Breast epithelium (tissue), 4 donors: ENCODE measurements around the gene TMEM9. TPM values are rescaled to one million over a fixed set of nuclear protein-coding genes. Genes with fewer than 3 reads are reported as not detected.

Source experiments
- DNase-seq, 2 donors: peaks; one replicate each; pipeline ENCODE4 v3.0.0-alpha.2; 2019; ENCODE audit warnings: low spot score in 2 of 2
- H3K27ac ChIP-seq, 2 donors: fragments of 200-600 bp; sonication (generic) in 1 of 2; one replicate each; pipeline ENCODE4 v1.5.1; 2016 to 2019; ENCODE audit warnings: mild to moderate bottlenecking in 1 of 2
- H3K27me3 ChIP-seq, 2 donors: fragments of 200-600 bp; sonication (generic) in 1 of 2; one replicate each; pipeline versions ENCODE4 v1.5.1 to v1.6.0; 2017 to 2019; ENCODE audit warnings: control low read depth in 1 of 2, mild to moderate bottlenecking in 1 of 2
- H3K36me3 ChIP-seq: fragments of 200-600 bp; one replicate; pipeline ENCODE4 v1.5.1; 2019
- H3K4me1 ChIP-seq, 2 donors: fragments of 200-600 bp; sonication (generic); one replicate each; pipeline ENCODE4 v1.5.1; 2016 to 2019; ENCODE audit warnings: control low read depth in 1 of 2
- H3K4me3 ChIP-seq, 3 donors: fragments of 200-600 bp; sonication (generic); 1 replicate in 2 of 3; 2 replicates in 1 of 3; pipeline ENCODE4 v1.5.1; 2016 to 2019; ENCODE audit warnings: mild to moderate bottlenecking in 3 of 3, moderate library complexity in 2 of 3
- H3K9me3 ChIP-seq, 2 donors: fragments of 200-600 bp; sonication (generic) in 1 of 2; one replicate each; pipeline ENCODE4 v1.5.1; 2016 to 2019; ENCODE audit warnings: control low read depth in 1 of 2
- CTCF ChIP-seq, 3 donors: fragments of 450-650 bp; IDR thresholded peaks; one replicate each; pipeline ENCODE4 v1.5.1; 2016 to 2017; ENCODE audit warnings: antibody characterized with exemption in 3 of 3, mild to moderate bottlenecking in 3 of 3, moderate library complexity in 3 of 3
- POLR2A ChIP-seq: fragments of 450-650 bp; IDR thresholded peaks from one replicate; pipeline ENCODE4 v1.6.1; 2016; ENCODE audit warnings: antibody characterized with exemption, mild to moderate bottlenecking, moderate library complexity
- POLR2AphosphoS5 ChIP-seq, 3 donors: sonication (generic); formaldehyde crosslinking; IDR thresholded peaks; one replicate each; pipeline ENCODE4 v1.6.1; 2017; ENCODE audit warnings: antibody characterized with exemption in 3 of 3
- intact Hi-C: fragments of 100-400 bp; cut with DNase I; formaldehyde crosslinking; loops from one replicate; pipeline ENCODE4 v1.15.1; 2023; ENCODE audit warnings: low total_unique reads
- total RNA-seq, 3 donors: library from RNA; depleted of rRNA; stranded (reverse); fragments of >200 nt; gene quantifications; one replicate each; pipeline ENCODE4 v1.1.0, GENCODE V29; 2016

Gene TMEM9
- total RNA-seq, 3 donors from 2014 or later: 48.3 to 104 (median 99.8) TPM

DNA sequence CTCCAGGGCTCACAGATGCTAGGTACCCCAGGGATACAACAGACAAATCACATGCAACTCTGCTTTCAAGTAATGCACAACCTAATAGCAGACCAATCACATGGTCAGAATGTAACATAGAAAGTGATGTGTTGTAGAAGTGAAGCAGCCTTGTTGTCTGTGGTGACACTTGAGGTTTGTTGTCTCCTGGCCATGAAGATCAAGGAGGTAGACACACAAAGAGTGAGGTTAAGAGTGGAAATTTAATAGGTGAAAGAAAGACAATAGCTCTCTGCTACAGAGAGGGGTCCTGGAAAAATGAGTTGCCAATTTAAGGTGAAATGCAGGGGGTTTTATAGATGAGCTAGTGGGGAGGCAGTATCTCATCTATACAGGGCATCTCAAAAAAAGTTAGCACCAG, 2.5 kb upstream of the TMEM9 start:
- Histone ChIP-seq H3K4me1 (peaks cover 0 to 4% of the 10 kb centered on the region in 2 donors), H3K27ac (no peak overlapping the region), H3K4me3 (no peak overlapping the region), H3K36me3 (no peaks in the 10 kb centered on the region), H3K27me3 (no peaks in the 10 kb centered on the region), H3K9me3 (no peaks in the 10 kb centered on the region)
- DNase-seq: no peak
- no peak for TF ChIP-seq POLR2AphosphoS5 (IDR thresholded peaks at IDR 0.05)
- no peak for TF ChIP-seq CTCF (IDR thresholded peaks at IDR 0.05)
- TF ChIP-seq POLR2A: no peak
- intact Hi-C loops: no loop called here

- Histone ChIP-seq H3K4me1 (peaks cover 0 to 4% of the 10 kb centered on the region in 2 donors), H3K27ac (no peak overlapping the region), H3K36me3 (no peaks in the 10 kb centered on the region), H3K4me3 (no peak overlapping the region), H3K27me3 (no peaks in the 10 kb centered on the region), H3K9me3 (no peaks in the 10 kb centered on the region)
- intact Hi-C loops: no loop called here
- TF ChIP-seq POLR2AphosphoS5 (IDR thresholded peaks at IDR 0.05): no peak
- no peak for TF ChIP-seq POLR2A
- TF ChIP-seq CTCF (IDR thresholded peaks at IDR 0.05): no peak
- DNase-seq: no peak
These were observed 2.1 kb upstream of the TMEM9 start for GRCh38 chr1:201156346-201156745.

GRCh38 chr1:201155354-201155753, 1.1 kb upstream of the TMEM9 start:
- TF ChIP-seq POLR2A (no peak), CTCF (IDR thresholded peaks at IDR 0.05) (no peak), POLR2AphosphoS5 (IDR thresholded peaks at IDR 0.05) (no peak)
- H3K27ac ChIP-seq: no peak overlapping the region
- peaks cover 0 to 4% of the 10 kb centered on the region in 2 donors for H3K4me1 ChIP-seq
- no peaks in the 10 kb centered on the region for H3K27me3 ChIP-seq
- intact Hi-C loops: no loop called here
- no peaks in the 10 kb centered on the region for H3K9me3 ChIP-seq
- DNase-seq: no peak
- no peaks in the 10 kb centered on the region for H3K36me3 ChIP-seq
- no peak overlapping the region for H3K4me3 ChIP-seq

GRCh38 chr1:201153474-201154388, 543 bp downstream of the TMEM9 start:
- Histone ChIP-seq H3K36me3 (no peaks in the 10 kb centered on the region), H3K27ac (peak overlapping the region; percentile 64 to 79), H3K9me3 (no peaks in the 10 kb centered on the region), H3K4me1 (peaks cover 0 to 4% of the 10 kb centered on the region in 2 donors), H3K27me3 (no peaks in the 10 kb centered on the region), H3K4me3 (peak overlapping the region; percentile 74 to 90 (median 86))
- TF ChIP-seq POLR2A (no peak), CTCF (IDR thresholded peaks at IDR 0.05) (no peak), POLR2AphosphoS5 (IDR thresholded peaks at IDR 0.05) (no peak)
- no peak for DNase-seq
- intact Hi-C loops: no loop called here

DNA sequence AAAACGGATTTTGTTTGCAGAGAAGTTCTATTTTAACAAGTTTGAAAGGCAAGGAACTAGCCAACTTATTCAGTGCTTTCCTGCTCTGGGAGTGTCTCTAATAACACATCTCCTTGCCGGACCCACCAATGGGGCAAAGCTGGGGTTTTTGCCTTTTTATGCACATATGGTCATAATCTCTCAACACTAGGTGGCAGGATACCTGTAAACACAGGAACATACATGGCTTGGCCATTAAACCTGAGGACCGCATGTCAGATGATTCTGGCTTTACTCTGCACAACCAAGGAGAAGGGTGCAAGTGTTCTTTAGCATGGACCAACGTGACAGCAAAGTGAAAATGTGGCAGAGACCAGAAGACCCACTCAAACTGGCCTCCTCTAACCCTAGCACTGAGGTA, 4.9 kb downstream of the TMEM9 start:
- no peak overlapping the region for H3K27ac ChIP-seq
- H3K4me3 ChIP-seq: no peak overlapping the region
- no peaks in the 10 kb centered on the region for H3K9me3 ChIP-seq
- H3K36me3 ChIP-seq: no peaks in the 10 kb centered on the region
- intact Hi-C loops: no loop called here
- TF ChIP-seq POLR2AphosphoS5 (IDR thresholded peaks at IDR 0.05) (no peak), CTCF (IDR thresholded peaks at IDR 0.05) (peak in 1 of 3 donors; percentile 33)
- no peak for DNase-seq
- H3K4me1 ChIP-seq: peaks cover 0 to 4% of the 10 kb centered on the region in 2 donors
- no peaks in the 10 kb centered on the region for H3K27me3 ChIP-seq
